ENCODE data around the gene TUBG1. TPM values are rescaled to one million over a fixed set of nuclear protein-coding genes. Genes with fewer than 3 reads are reported as not detected.

The TUBG1 gene
- total and polyA plus RNA-seq, 2 of the 8 experiments (the other 6 are each of a cell fraction or from before 2014, with no cell fraction given): 109 to 208 TPM

- no peak overlapping the region for H3K14ac ChIP-seq (ENCODE audit: insufficient read length)
- H3K9ac ChIP-seq (replicated peaks in 1 of 4; ENCODE audit: extremely low read depth in 1 of 4, low read depth in 3 of 4, low read length in 3 of 4): no peak overlapping the region
- H4K20me1 ChIP-seq (replicated peaks in 1 of 2; ENCODE audit: control insufficient read depth in 1 of 2, insufficient read depth in 2 of 2, low read length in 2 of 2): peaks cover 0 to 1% of the 10 kb centered on the region in 2 experiments
- peaks cover 0 to 37% of the 10 kb centered on the region in 2 experiments; a peak in 3 of 4 replicates for H3K79me2 ChIP-seq (ENCODE audit: control insufficient read depth in 1 of 2, insufficient read depth in 2 of 2, low read length in 2 of 2)
- no peaks in the 10 kb centered on the region for H3K23me2 ChIP-seq (ENCODE audit: low read depth, low read length)
- DNase-seq (ENCODE audit: low read depth in 1 of 2, low spot score in 2 of 2) (no peak), FAIRE-seq (no peak)
- H3K4me1 ChIP-seq (replicated peaks in 1 of 4; ENCODE audit: control insufficient read depth in 3 of 4, insufficient read depth in 4 of 4, low read length in 3 of 4): no peaks in the 10 kb centered on the region
- no peak overlapping the region for H3K4me2 ChIP-seq (ENCODE audit: insufficient read depth in 1 of 2, low read depth in 2 of 2, low read length in 2 of 2)
- no peak overlapping the region for H3K4me3 ChIP-seq (ENCODE audit: extremely low read depth in 1 of 4, insufficient read depth in 2 of 4, low read depth in 3 of 4, low read length in 4 of 4)
- no peak overlapping the region for H2BK15ac ChIP-seq (ENCODE audit: low read length)
- CTCF ChIA-PET (ENCODE audit: partially characterized antibody): interaction anchor here (0.6 to 3.0 kb wide), 8 partner anchors 10 to 810 kb away, joined by 3 to 13 read pairs (median 4); partner anchors contain the start of genes PSMC3IP, RETREG3 and TUBG1
- H3K4ac ChIP-seq (replicated peaks; ENCODE audit: insufficient read length, low read depth, low read length): no peak overlapping the region
- no peak overlapping the region for H2BK5ac ChIP-seq (ENCODE audit: low read depth, low read length)
- WGBS, 2 experiments (ENCODE audit: extremely low coverage in 1 of 2, insufficient coverage in 1 of 2, insufficient read length in 1 of 2, insufficient replicate concordance in 2 of 2, low coverage in 1 of 2, low lambda C conversion rate in 2 of 2, missing lambda C conversion rate in 1 of 2): 100% methylated on average over 2 of the region's 2 CpGs; no CpG with 5 or more reads in 1 of the 2 experiments
- peaks cover 2% of the 10 kb centered on the region; the same call in 1 of the 2 replicates for H3K79me1 ChIP-seq (ENCODE audit: low read depth, low read length)
- H3K56ac ChIP-seq (replicated peaks; ENCODE audit: insufficient read length, low read depth, low read length): no peak overlapping the region
- H2AK5ac ChIP-seq (ENCODE audit: low read depth, low read length): no peak overlapping the region
- no peaks in the 10 kb centered on the region for H3K9me3 ChIP-seq (ENCODE audit: insufficient read depth in 2 of 2, low read depth in 1 of 2, low read length in 1 of 2)
- no peak overlapping the region for H2BK120ac ChIP-seq (replicated peaks; ENCODE audit: low read depth, low read length)
- no peak overlapping the region for H4K91ac ChIP-seq (replicated peaks; ENCODE audit: insufficient read length, low read length)
- no peak overlapping the region for H3K23ac ChIP-seq (ENCODE audit: insufficient read length)
- no peak overlapping the region for H4K5ac ChIP-seq (ENCODE audit: insufficient read length, low read depth, low read length)
- H3K18ac ChIP-seq (ENCODE audit: extremely low read depth, low read length): no peak overlapping the region
- H2BK12ac ChIP-seq (ENCODE audit: low read depth, low read length): no peak overlapping the region
- no peaks in the 10 kb centered on the region for H3K27me3 ChIP-seq (replicated peaks in 1 of 4; ENCODE audit: control insufficient read depth in 3 of 4, extremely low read depth in 1 of 4, insufficient read depth in 3 of 4, low read length in 3 of 4)
- no peak overlapping the region for H3K27ac ChIP-seq (ENCODE audit: low read depth, low read length)
- POLR2A ChIA-PET (ENCODE audit: partially characterized antibody): interaction anchor here (0.6 to 1.2 kb wide), 3 partner anchors 19 to 63 kb away, joined by 3 to 5 read pairs (median 4); partner anchors contain the start of gene PSMC3IP
- H2AFZ ChIP-seq (ENCODE audit: low read length): no peak overlapping the region
- H2BK20ac ChIP-seq (ENCODE audit: low read length): no peak overlapping the region
- H3K36me3 ChIP-seq (ENCODE audit: control insufficient read depth in 2 of 4, insufficient read depth in 4 of 4, low read length in 3 of 4): no peaks in the 10 kb centered on the region
- H4K8ac ChIP-seq (ENCODE audit: extremely low read depth, insufficient read depth, low read length): no peak overlapping the region
- TF ChIP-seq EGR1 (IDR thresholded peaks at IDR 0.05; ENCODE audit: borderline replicate concordance, low read depth, low read length) (no peak), SUZ12 (IDR thresholded peaks at IDR 0.05; ENCODE audit: low read length) (no peak), RNF2 (IDR thresholded peaks at IDR 0.05; ENCODE audit: borderline replicate concordance, low read depth, low read length, missing control alignments, poor library complexity, severe bottlenecking) (no peak), CREB1 (IDR thresholded peaks at IDR 0.05) (no peak), POLR2A (IDR thresholded peaks at IDR 0.05; ENCODE audit: control extremely low read depth in 1 of 2, low read depth in 2 of 2, low read length in 2 of 2) (no peak), SIRT6 (IDR thresholded peaks at IDR 0.05; ENCODE audit: low read length) (no peak), RXRA (IDR thresholded peaks at IDR 0.05; ENCODE audit: insufficient read depth, low read depth, low read length) (no peak), BACH1 (IDR thresholded peaks at IDR 0.05; ENCODE audit: low read length) (no peak), POU5F1 (IDR thresholded peaks at IDR 0.05; ENCODE audit: low read depth, low read length) (no peak), CBX5 (IDR thresholded peaks at IDR 0.05; ENCODE audit: low read depth, low read length) (no peak), YY1 (IDR thresholded peaks at IDR 0.05; ENCODE audit: low read depth, low read length) (no peak), CBX8 (IDR thresholded peaks at IDR 0.05; ENCODE audit: borderline replicate concordance, low read depth, low read length) (no peak), KDM4A (IDR thresholded peaks at IDR 0.05; ENCODE audit: low read depth, low read length, severe bottlenecking) (no peak), PHF8 (conservative IDR thresholded peaks at IDR 0.05; ENCODE audit: low read depth, low read length) (no peak)
- TF ChIP-seq, protein P1, sequence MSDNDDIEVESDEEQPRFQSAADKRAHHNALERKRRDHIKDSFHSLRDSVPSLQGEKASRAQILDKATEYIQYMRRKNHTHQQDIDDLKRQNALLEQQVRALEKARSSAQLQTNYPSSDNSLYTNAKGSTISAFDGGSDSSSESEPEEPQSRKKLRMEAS (IDR thresholded peaks at IDR 0.05): no peak
These were observed 10.6 kb upstream of the TUBG1 start for GRCh38 chr17:42598905-42599304.

All from H1 (cell line).